KOPT-K1 (cell line): ENCODE measurements around the gene ANKRD44.

Source experiments
- H3K27ac ChIP-seq: fragments of 200-600 bp; sonication (generic); 2 replicates; pipeline ENCODE4 v1.5.1; 2016; ENCODE audit warnings: antibody characterized with exemption, mild to moderate bottlenecking, low read depth, low read length; ENCODE audit not compliant: poor library complexity, severe bottlenecking
- H3K36me3 ChIP-seq: fragments of 200-600 bp; sonication (generic); 2 replicates; pipeline ENCODE4 v1.5.1; 2017; ENCODE audit warnings: antibody characterized with exemption, mild to moderate bottlenecking, low read length, moderate library complexity; ENCODE audit not compliant: insufficient read depth
- H3K9me3 ChIP-seq: fragments of 200-600 bp; sonication (generic); 2 replicates; pipeline ENCODE4 v1.5.1; 2017; ENCODE audit warnings: antibody characterized with exemption, low read length, mild to moderate bottlenecking; ENCODE audit not compliant: insufficient read depth, poor library complexity, severe bottlenecking

ANKRD44 gene

DNA sequence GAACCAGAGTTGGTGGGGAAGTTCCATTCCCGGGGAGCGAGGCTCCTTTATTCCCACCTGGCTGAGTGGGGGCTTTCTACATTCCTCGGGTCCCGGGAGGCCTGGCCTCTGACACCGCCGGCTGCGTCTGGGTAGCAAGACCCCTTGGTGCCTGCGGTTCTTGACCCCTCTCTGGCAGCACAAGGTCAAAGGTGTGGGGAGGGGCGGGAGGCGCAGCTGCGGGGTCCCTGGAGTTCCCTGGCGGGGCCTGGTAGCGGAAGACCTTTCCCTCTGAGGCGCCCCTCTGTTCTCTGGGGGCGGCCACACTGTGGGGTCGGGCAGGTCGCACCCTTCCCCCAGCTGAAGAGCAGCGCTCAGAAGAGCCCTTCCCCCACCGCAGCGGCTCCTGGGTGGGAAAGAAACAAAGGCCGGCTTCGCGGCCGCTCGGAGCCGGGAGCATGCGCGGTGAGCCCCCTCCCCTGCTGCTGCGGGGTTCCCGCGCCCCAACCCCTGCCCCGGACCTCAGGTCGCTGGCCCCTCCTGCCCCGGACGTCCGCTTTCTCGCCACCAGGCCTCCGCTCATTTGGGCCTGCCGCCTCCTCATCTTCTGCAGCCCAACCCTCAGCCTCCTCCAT lies 146.3 kb downstream of the ANKRD44 start:
- Histone ChIP-seq H3K36me3 (no peaks in the 10 kb centered on the region), H3K9me3 (no peaks in the 10 kb centered on the region), H3K27ac (no peak overlapping the region)

GRCh38 chr2:197163712-197164140 lies 146.9 kb downstream of the ANKRD44 start:
- Histone ChIP-seq H3K9me3 (no peaks in the 10 kb centered on the region), H3K36me3 (no peaks in the 10 kb centered on the region), H3K27ac (no peak overlapping the region)

GRCh38 chr2:197161774-197162173 lies 148.8 kb downstream of the ANKRD44 start:
- Histone ChIP-seq H3K36me3 (no peaks in the 10 kb centered on the region), H3K9me3 (peaks cover under 1% of the 10 kb centered on the region), H3K27ac (no peak overlapping the region)

- Histone ChIP-seq H3K36me3 (no peaks in the 10 kb centered on the region), H3K9me3 (peaks cover 16% of the 10 kb centered on the region), H3K27ac (no peak overlapping the region)
These were observed 150.8 kb downstream of the ANKRD44 start for GRCh38 chr2:197159661-197160211.

DNA sequence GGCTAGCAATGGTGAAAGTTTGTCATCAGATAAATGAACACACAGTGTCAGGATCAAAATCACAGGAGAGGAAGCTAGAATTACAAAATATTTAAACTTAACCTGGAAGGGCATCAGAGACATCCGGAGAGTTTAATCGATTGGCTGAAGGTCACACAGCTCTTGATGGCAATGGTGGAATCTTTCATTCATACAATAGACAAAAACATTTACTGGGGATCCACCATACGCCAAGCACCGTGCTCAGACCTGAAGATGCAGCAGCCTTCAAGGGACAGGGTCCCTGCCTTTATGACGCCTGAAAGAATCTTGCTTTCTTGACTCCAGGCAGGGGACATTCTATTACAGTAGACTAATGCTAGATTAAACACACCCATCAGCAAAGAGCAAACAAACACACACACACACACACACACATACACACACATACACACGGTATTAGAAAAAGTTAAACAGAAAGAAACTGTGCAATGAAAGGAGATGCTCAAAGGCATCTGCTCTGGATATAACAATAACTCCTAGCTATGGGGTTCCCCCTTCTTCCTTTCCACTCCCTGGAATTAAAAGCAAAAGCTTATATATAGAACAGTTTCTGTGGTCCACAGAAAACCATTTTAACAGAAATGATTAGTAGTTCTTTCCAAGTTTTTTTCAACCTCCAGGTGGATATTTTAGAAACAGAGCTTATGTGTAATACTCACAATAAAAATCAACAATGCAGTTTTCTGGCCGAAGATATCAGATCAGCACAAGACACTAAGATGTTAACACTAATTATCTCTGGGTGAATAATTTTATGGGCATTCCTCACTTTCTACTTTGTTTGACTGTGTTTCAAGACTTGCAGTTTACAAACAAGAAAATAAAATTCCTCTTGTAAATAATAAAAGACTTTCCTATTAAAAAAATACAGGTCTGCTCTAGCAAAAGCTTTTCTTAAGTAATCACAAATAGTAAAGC lies 151.7 kb downstream of the ANKRD44 start:
- H3K27ac ChIP-seq: no peak overlapping the region

DNA sequence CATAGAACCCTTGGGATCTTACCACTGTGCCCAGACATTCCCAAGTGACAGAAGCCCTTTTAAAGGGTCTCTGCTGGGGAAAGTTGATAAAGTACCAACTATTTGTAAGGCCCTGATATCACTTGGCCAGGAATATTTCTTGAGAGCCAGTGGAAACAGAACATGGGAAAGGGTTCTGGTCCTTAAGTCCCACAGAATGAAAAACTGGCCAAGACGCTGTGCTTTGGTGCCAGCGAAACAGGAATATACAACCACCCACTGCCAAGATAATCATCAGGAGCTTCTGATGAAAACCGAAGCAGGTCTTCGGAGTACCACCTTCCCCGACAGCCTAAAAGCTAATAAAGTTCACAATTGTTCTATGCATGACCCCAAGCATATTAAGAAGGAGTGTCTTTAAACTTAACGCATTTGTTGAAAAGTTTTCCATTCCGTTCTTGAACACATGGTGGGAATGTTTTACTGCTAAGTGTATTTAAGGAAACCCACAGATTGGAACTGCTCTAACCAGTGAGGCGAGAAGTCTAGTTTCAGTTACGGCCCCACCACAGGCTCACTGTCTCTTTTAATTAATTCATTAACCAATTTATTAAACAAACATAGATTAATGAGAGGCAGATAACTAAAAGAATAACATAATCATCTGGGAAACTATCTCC lies 152.6 kb downstream of the ANKRD44 start:
- Histone ChIP-seq H3K9me3 (peaks cover 16% of the 10 kb centered on the region), H3K27ac (no peak overlapping the region), H3K36me3 (no peaks in the 10 kb centered on the region)

More for the DNA sequence above, 151.7 kb downstream of the ANKRD44 start:
- no peaks in the 10 kb centered on the region for H3K36me3 ChIP-seq
- H3K9me3 ChIP-seq: peaks cover 16% of the 10 kb centered on the region

- H3K27ac ChIP-seq: no peak overlapping the region
- no peaks in the 10 kb centered on the region for H3K36me3 ChIP-seq
- peaks cover 16% of the 10 kb centered on the region for H3K9me3 ChIP-seq
These were observed 153.8 kb downstream of the ANKRD44 start for GRCh38 chr2:197156771-197157170.

DNA sequence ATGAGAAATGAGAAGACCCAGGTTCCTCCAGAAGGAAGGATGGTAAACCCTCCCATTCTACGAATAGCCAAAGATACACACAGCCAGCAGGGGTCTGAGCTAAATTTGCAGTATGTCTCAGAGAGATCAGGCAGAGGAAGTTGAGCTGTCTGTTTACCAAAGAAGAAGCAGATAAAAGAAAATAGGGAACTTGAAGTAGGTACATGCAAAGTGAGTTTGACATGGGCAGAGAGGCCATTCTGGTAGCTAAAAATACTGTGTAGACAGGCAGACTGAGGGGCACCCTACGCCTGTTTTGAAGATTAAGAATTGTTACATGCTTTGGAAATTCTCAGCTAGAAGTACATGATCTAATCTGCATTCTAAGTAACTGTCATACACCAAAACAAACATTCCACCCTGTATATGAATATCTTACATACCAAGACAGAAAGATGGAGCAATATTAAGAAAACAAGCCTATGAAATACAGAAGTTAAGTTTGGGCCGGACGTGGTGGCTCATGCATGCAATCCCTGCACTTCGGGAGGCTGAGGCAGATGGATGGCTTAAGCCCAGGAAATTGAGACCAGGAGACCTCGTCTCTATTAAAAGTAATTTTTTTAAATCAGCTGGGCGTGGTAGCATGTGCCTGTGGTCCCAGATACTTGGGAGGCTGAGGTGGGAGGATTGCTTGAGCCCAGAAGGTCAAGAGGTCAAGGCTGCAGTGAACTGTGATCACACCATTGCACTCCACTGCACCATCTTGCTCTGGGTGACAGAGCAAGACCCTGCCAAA lies 157.9 kb downstream of the ANKRD44 start:
- Histone ChIP-seq H3K36me3 (no peaks in the 10 kb centered on the region), H3K9me3 (peaks cover 16% of the 10 kb centered on the region), H3K27ac (no peak overlapping the region)

DNA sequence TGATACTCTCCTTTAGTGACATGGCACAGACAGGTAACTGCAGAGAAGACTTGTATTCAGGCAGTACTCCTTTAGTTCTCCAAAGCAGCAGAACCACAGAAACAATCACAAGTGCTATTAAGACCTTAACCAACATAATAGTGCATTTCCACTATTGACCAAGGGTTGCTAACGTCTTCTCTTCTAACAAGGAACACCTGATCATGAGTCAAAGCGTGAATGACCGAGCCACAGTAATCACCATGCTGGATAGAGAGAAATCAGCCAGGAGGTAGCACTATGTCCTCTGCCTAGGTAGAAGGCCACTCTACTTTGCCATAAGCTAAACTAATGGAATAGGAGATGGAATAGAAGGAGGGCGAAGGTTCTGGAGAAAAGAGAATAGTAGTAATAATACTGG lies 161.0 kb downstream of the ANKRD44 start:
- Histone ChIP-seq H3K9me3 (no peaks in the 10 kb centered on the region), H3K36me3 (no peaks in the 10 kb centered on the region), H3K27ac (no peak overlapping the region)

- Histone ChIP-seq H3K36me3 (no peaks in the 10 kb centered on the region), H3K9me3 (no peaks in the 10 kb centered on the region), H3K27ac (no peak overlapping the region)
These were observed 162.2 kb downstream of the ANKRD44 start for GRCh38 chr2:197148401-197148800.

GRCh38 chr2:197147942-197148341 lies 162.6 kb downstream of the ANKRD44 start:
- no peak overlapping the region for H3K27ac ChIP-seq
- no peaks in the 10 kb centered on the region for H3K9me3 ChIP-seq
- no peaks in the 10 kb centered on the region for H3K36me3 ChIP-seq

- no peaks in the 10 kb centered on the region for H3K36me3 ChIP-seq
- no peak overlapping the region for H3K27ac ChIP-seq
- no peaks in the 10 kb centered on the region for H3K9me3 ChIP-seq
These were observed 163.6 kb downstream of the ANKRD44 start for GRCh38 chr2:197146995-197147394.

DNA sequence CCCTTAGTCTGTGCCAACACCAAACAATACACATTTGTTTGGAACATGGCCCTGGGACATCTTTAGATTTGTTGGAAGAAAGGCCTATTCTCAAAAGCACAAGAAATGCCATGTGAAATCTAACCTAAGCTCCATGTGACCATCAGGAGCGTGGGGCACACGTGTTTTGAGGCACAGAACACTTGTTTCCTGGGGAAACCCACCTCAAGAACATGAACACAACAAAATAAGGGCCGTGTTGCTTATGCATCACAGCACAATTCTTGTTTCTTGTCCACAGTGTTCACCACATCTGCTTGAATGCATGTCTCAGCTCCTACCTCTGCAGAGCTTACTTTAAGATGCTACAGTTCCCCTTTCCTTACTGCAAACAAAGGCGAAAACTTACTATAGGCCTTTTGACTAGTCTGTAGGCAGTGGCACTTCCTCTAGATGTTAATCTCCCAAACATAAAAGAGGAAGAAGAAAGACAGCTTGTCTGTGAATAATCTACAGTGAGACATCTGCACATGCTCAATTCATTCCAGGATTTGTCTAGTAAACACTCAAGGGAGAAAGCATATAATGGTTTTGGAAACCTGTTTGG lies 165.0 kb downstream of the ANKRD44 start:
- H3K27ac ChIP-seq: peak overlapping the region; percentile 82
- H3K9me3 ChIP-seq: no peaks in the 10 kb centered on the region
- H3K36me3 ChIP-seq: no peaks in the 10 kb centered on the region

DNA sequence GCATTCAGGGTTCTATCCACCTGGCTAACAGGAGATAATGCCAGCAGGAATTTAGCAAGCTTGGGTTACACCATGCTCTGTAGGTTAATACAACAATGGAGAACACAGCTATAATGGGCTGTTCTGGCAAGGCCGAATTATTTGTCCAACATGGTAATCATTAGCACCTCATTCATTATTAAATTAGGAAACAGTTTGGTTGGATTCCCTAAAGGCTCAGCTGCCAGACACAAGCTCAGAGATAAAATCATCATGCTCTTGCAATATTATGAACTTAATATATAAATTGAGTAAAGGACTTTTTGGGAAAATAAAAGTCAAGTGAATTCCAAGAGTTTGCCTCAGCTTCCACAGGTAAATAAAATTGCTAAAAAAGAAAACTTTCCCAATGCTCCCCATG lies 166.4 kb downstream of the ANKRD44 start:
- no peak overlapping the region for H3K27ac ChIP-seq
- H3K36me3 ChIP-seq: no peaks in the 10 kb centered on the region
- no peaks in the 10 kb centered on the region for H3K9me3 ChIP-seq
